Ectodermal cell (in vitro differentiated cells): Measurements from ENCODE around the gene S1PR1.

Experiments
- H3K27ac ChIP-seq: 2 replicates; pipeline ENCODE4 v1.7.0; 2013; ENCODE audit warnings: mild to moderate bottlenecking, low read depth, low read length; ENCODE audit not compliant: insufficient read depth, poor library complexity, severe bottlenecking
- H3K27me3 ChIP-seq: 2 replicates; pipeline ENCODE4 v1.7.0; 2013; ENCODE audit warnings: mild to moderate bottlenecking, low read length; ENCODE audit not compliant: insufficient read depth, control insufficient read depth, poor library complexity, severe bottlenecking
- H3K36me3 ChIP-seq: one replicate; pipeline ENCODE4 v1.7.0; 2013; ENCODE audit warnings: low read length; ENCODE audit not compliant: control insufficient read depth, insufficient read depth
- H3K4me1 ChIP-seq: one replicate; pipeline ENCODE4 v1.7.0; 2013; ENCODE audit warnings: low read length; ENCODE audit not compliant: control insufficient read depth, insufficient read depth
- H3K4me3 ChIP-seq: 2 replicates; pipeline ENCODE4 v1.7.0; 2013; ENCODE audit warnings: low read depth, low read length, control low read depth; ENCODE audit not compliant: insufficient read depth
- H3K9me3 ChIP-seq: 2 replicates; pipeline ENCODE4 v1.7.0; 2013; ENCODE audit warnings: mild to moderate bottlenecking, low read length, moderate library complexity; ENCODE audit not compliant: control insufficient read depth
- WGBS, 2 experiments: methylation state at CpG; one replicate each; pipeline ENCODE4 v1.1.7; 2013; ENCODE audit warnings: missing lambda C conversion rate in 2 of 2; 5-methylcytosine and 5-hydroxymethylcytosine counted together

The S1PR1 gene

GRCh38 chr1:101278238-101278637, 41.4 kb downstream of the S1PR1 start:
- Histone ChIP-seq H3K36me3 (no peaks in the 10 kb centered on the region), H3K27ac (no peak overlapping the region), H3K9me3 (no peaks in the 10 kb centered on the region), H3K4me1 (no peaks in the 10 kb centered on the region), H3K27me3 (no peaks in the 10 kb centered on the region), H3K4me3 (no peak overlapping the region)
- WGBS, 2 experiments: 94 to 97% methylated on average over 4 of the region's 4 CpGs

- WGBS, 2 experiments: 95 to 97% methylated on average over 3 of the region's 3 CpGs
- Histone ChIP-seq H3K4me3 (no peak overlapping the region), H3K9me3 (no peaks in the 10 kb centered on the region), H3K27me3 (no peaks in the 10 kb centered on the region), H3K4me1 (no peaks in the 10 kb centered on the region), H3K27ac (no peak overlapping the region), H3K36me3 (no peaks in the 10 kb centered on the region)
Observed at GRCh38 chr1:101278845-101279244, 42.0 kb downstream of the S1PR1 start.

GRCh38 chr1:101280049-101280592, 43.3 kb downstream of the S1PR1 start:
- Histone ChIP-seq H3K27me3 (no peaks in the 10 kb centered on the region), H3K27ac (no peak overlapping the region), H3K36me3 (no peaks in the 10 kb centered on the region), H3K4me1 (no peaks in the 10 kb centered on the region), H3K9me3 (no peaks in the 10 kb centered on the region), H3K4me3 (no peak overlapping the region)
- WGBS, 2 experiments: 86% methylated on average over 1 of the region's 1 CpG; no CpG with 5 or more reads in 1 of the 2 experiments

GRCh38 chr1:101280942-101281654, 44.3 kb downstream of the S1PR1 start:
- Histone ChIP-seq H3K27ac (no peak overlapping the region), H3K4me3 (no peak overlapping the region), H3K36me3 (no peaks in the 10 kb centered on the region), H3K27me3 (no peaks in the 10 kb centered on the region), H3K9me3 (no peaks in the 10 kb centered on the region), H3K4me1 (no peaks in the 10 kb centered on the region)
- WGBS, 2 experiments: 97 to 100% methylated on average over 2 to 4 of the region's 4 CpGs

- WGBS, 2 experiments: 96 to 97% methylated on average over 3 of the region's 3 CpGs
Observed at GRCh38 chr1:101281751-101282150, 44.9 kb downstream of the S1PR1 start.

GRCh38 chr1:101282314-101283038, 45.7 kb downstream of the S1PR1 start:
- Histone ChIP-seq H3K27me3 (no peaks in the 10 kb centered on the region), H3K36me3 (no peaks in the 10 kb centered on the region), H3K27ac (no peak overlapping the region), H3K4me1 (no peaks in the 10 kb centered on the region), H3K9me3 (no peaks in the 10 kb centered on the region), H3K4me3 (no peak overlapping the region)
- WGBS, 2 experiments: 87 to 94% methylated on average over 10 of the region's 10 CpGs

More at GRCh38 chr1:101281751-101282150, 44.9 kb downstream of the S1PR1 start:
- Histone ChIP-seq H3K36me3 (no peaks in the 10 kb centered on the region), H3K27ac (no peak overlapping the region), H3K4me3 (no peak overlapping the region), H3K4me1 (no peaks in the 10 kb centered on the region), H3K27me3 (no peaks in the 10 kb centered on the region), H3K9me3 (no peaks in the 10 kb centered on the region)

- no peaks in the 10 kb centered on the region for H3K9me3 ChIP-seq
- WGBS, 2 experiments: 95 to 96% methylated on average over 3 of the region's 3 CpGs
- no peak overlapping the region for H3K27ac ChIP-seq
- H3K27me3 ChIP-seq: no peaks in the 10 kb centered on the region
- no peaks in the 10 kb centered on the region for H3K36me3 ChIP-seq
- no peaks in the 10 kb centered on the region for H3K4me1 ChIP-seq
- no peak overlapping the region for H3K4me3 ChIP-seq
Observed at GRCh38 chr1:101283443-101283842, 46.6 kb downstream of the S1PR1 start.

- H3K27ac ChIP-seq: no peak overlapping the region
- 83% methylated on average over 16 of the region's 16 CpGs for WGBS, 2 experiments
- no peaks in the 10 kb centered on the region for H3K36me3 ChIP-seq
- H3K9me3 ChIP-seq: no peaks in the 10 kb centered on the region
- no peaks in the 10 kb centered on the region for H3K4me1 ChIP-seq
- no peaks in the 10 kb centered on the region for H3K27me3 ChIP-seq
- no peak overlapping the region for H3K4me3 ChIP-seq
Observed at GRCh38 chr1:101284021-101284420, 47.2 kb downstream of the S1PR1 start.

GRCh38 chr1:101284622-101285218, 47.9 kb downstream of the S1PR1 start:
- H3K36me3 ChIP-seq: no peaks in the 10 kb centered on the region
- no peaks in the 10 kb centered on the region for H3K27me3 ChIP-seq
- H3K9me3 ChIP-seq: no peaks in the 10 kb centered on the region
- no peak overlapping the region for H3K4me3 ChIP-seq
- H3K27ac ChIP-seq: no peak overlapping the region
- 95 to 99% methylated on average over 5 of the region's 5 CpGs for WGBS, 2 experiments
- H3K4me1 ChIP-seq: no peaks in the 10 kb centered on the region
